H1 (cell line): ENCODE measurements around the gene POFUT2.

ENCODE experiments used
- POLR2AphosphoS5 ChIP-seq: IDR thresholded peaks from 2 replicates; pipeline ENCODE4 v1.6.1; 2011; ENCODE audit warnings: low read depth, low read length
- SP1 ChIP-seq: IDR thresholded peaks from 2 replicates; pipeline ENCODE4 v1.6.1; 2011; ENCODE audit warnings: low read depth, low read length
- TF ChIP-seq, protein P1 (sequence below), 3 experiments: IDR thresholded peaks; 1 replicate in 2 of 3; 2 replicates in 1 of 3; pipeline versions ENCODE4 v1.5.1 to v1.6.1; 2011; ENCODE audit warnings: low read length in 3 of 3, mild to moderate bottlenecking in 3 of 3, inconsistent platforms in 2 of 3, low read depth in 1 of 3, moderate library complexity in 1 of 3; ENCODE audit not compliant: insufficient read depth in 1 of 3; ENCODE audit errors: control extremely low read depth in 1 of 3

DNA sequence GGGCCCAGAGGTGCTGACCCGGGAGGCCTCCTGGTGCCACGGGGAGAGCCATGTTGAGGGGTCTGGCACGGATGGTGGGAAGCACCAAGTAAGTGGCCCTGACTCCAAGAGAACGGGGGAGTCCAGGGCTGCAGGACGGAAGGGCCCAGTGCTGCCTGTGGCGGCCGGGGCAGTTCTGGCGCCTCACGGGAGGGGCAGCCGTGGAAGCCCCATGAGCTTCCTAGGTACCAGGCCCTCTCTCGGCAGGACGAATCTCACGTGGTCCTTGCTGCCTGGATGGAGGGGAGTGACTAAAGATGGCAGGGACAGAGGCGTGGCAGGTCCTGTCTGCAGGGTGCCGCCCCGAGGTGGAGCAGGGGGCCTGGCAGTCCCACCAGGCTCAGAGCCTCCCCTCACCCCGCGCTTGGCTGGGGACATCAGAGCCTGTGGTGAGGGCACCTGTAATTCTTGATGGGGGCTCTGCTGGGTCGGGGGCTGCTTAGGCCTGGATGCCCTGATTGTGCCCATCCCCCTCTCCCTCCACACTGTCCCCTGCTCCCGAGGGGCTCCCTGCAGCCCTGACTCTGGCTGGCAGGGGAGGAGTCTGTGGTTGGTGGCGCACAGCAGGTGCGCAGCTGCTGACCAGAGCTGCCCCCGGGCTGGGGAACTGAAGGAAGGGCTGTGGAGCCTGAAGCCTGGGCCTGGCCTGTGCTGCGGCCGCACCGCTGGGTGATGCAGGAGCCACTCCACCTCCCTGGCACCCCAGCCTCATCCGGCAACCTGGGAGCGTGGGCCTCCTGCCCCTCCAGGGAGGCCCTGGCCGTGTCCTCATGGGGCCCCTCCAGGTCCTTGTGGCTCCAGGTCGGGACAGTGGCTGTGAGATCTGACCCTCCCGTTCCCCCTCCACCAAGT lies 31.4 kb downstream of the POFUT2 start:
- TF ChIP-seq SP1 (no peak), POLR2AphosphoS5 (no peak)
- TF ChIP-seq, protein P1, sequence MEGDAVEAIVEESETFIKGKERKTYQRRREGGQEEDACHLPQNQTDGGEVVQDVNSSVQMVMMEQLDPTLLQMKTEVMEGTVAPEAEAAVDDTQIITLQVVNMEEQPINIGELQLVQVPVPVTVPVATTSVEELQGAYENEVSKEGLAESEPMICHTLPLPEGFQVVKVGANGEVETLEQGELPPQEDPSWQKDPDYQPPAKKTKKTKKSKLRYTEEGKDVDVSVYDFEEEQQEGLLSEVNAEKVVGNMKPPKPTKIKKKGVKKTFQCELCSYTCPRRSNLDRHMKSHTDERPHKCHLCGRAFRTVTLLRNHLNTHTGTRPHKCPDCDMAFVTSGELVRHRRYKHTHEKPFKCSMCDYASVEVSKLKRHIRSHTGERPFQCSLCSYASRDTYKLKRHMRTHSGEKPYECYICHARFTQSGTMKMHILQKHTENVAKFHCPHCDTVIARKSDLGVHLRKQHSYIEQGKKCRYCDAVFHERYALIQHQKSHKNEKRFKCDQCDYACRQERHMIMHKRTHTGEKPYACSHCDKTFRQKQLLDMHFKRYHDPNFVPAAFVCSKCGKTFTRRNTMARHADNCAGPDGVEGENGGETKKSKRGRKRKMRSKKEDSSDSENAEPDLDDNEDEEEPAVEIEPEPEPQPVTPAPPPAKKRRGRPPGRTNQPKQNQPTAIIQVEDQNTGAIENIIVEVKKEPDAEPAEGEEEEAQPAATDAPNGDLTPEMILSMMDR (IDR thresholded peaks at IDR 0.05; ENCODE audit: control extremely low read depth in 1 of 3, insufficient read depth in 1 of 3, low read depth in 1 of 3, low read length in 3 of 3), result no peak
